ENCODE measurements around the gene AKAP13. TPM values are rescaled to one million over a fixed set of nuclear protein-coding genes. Genes with fewer than 3 reads are reported as not detected.

The AKAP13 gene
- polyA plus RNA-seq, 1 of the 3 experiments (the other 2 are of a cell fraction), result 8.4 TPM

DNA sequence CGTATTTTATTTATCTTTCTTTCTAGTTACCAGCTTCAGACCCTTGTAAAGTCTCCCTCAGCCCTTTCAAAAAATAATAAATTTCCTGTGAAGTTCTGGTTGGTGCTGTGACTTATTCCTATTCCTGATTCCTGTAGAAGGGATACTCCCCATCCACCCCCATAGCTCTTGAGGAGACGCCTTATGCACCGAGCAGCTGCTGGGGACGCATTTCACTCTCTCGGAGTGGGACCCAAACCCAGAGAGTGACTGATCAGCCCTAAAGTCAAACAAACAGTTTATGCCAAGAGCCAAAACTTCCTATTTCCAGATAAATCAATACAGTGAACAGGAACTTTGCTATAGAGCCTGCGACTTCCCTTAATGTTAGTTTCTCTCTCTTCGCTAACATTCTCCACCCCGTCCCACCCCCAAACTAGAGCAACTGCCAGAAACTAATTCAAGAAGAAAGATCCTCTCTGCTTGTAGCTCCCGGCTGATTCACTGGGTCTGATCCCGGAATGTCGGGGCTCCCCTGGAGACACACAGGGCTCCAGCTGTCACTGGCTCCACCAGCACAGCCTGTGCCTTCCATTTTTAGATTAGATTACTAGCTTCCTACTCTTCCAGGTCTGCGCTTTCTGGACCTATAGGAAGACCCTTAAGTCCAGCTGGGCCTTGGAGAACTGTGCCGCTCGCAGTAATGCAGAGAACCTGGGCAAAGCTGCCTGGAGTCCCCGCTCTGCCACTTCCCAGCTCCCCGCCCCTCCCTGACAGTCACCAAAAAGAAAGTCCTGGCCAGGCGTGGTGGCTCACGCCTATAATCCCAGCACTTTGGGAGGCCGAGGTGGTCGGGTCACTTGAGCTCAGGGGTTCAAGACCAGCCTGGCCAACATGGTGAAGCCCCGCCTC lies 369.1 kb downstream of the AKAP13 start:
- Histone ChIP-seq H2AFZ (ENCODE audit: low read depth) (no peak overlapping the region), H3K79me2 (ENCODE audit: insufficient read depth) (no peaks in the 10 kb centered on the region), H3K27ac (ENCODE audit: low read depth in 2 of 2, low read length in 1 of 2) (no peak overlapping the region), H3K4me3 (ENCODE audit: low read depth in 2 of 2, low read length in 1 of 2) (no peak overlapping the region), H3K27me3 (ENCODE audit: insufficient read depth) (no peaks in the 10 kb centered on the region), H4K20me1 (ENCODE audit: insufficient read depth) (no peaks in the 10 kb centered on the region), H3K36me3 (replicated peaks in 1 of 2; ENCODE audit: control insufficient read depth in 1 of 2, insufficient read depth in 2 of 2, low read length in 1 of 2) (peaks cover 5 to 40% of the 10 kb centered on the region in 2 experiments), H3K9me2 (no peaks in the 10 kb centered on the region), H3K4me1 (ENCODE audit: control insufficient read depth in 1 of 2, insufficient read depth in 2 of 2, low read depth in 1 of 2, low read length in 1 of 2) (peaks cover 0 to 18% of the 10 kb centered on the region in 2 experiments; a peak in 1 of 4 replicates), H3K9ac (no peak overlapping the region), H3K9me3 (no peaks in the 10 kb centered on the region), H3F3A (replicated peaks; ENCODE audit: insufficient read depth) (no peaks in the 10 kb centered on the region), H3K4me2 (no peak overlapping the region)
- TF ChIP-seq, protein P1, sequence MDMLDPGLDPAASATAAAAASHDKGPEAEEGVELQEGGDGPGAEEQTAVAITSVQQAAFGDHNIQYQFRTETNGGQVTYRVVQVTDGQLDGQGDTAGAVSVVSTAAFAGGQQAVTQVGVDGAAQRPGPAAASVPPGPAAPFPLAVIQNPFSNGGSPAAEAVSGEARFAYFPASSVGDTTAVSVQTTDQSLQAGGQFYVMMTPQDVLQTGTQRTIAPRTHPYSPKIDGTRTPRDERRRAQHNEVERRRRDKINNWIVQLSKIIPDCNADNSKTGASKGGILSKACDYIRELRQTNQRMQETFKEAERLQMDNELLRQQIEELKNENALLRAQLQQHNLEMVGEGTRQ (IDR thresholded peaks at IDR 0.05; ENCODE audit: borderline replicate concordance, low read depth, low read length), result no peak
- TF ChIP-seq, protein P2, sequence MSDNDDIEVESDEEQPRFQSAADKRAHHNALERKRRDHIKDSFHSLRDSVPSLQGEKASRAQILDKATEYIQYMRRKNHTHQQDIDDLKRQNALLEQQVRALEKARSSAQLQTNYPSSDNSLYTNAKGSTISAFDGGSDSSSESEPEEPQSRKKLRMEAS (IDR thresholded peaks at IDR 0.05; ENCODE audit: low read depth), result no peak
- TF ChIP-seq SIN3A (IDR thresholded peaks at IDR 0.05; ENCODE audit: borderline replicate concordance, low read depth, low read length) (no peak), YY1 (IDR thresholded peaks at IDR 0.05; ENCODE audit: low read depth) (no peak), EP300 (IDR thresholded peaks at IDR 0.05; ENCODE audit: borderline replicate concordance in 1 of 2, low read depth in 1 of 2, low read length in 1 of 2) (no peak), JUND (IDR thresholded peaks at IDR 0.05) (no peak), TEAD4 (IDR thresholded peaks at IDR 0.05; ENCODE audit: borderline replicate concordance, insufficient read depth) (no peak), FOXM1 (IDR thresholded peaks at IDR 0.05; ENCODE audit: low read depth) (no peak), FOSL2 (IDR thresholded peaks at IDR 0.05; ENCODE audit: borderline replicate concordance, low read depth) (no peak), MXI1 (IDR thresholded peaks at IDR 0.05; ENCODE audit: low read depth, low read length) (no peak), ELF1 (IDR thresholded peaks at IDR 0.05) (no peak), MEF2A (IDR thresholded peaks at IDR 0.05; ENCODE audit: borderline replicate concordance, low read depth) (no peak), NRF1 (IDR thresholded peaks at IDR 0.05; ENCODE audit: low read depth, low read length) (no peak), SMC3 (IDR thresholded peaks at IDR 0.05; ENCODE audit: low read depth, low read length) (no peak), NFIC (IDR thresholded peaks at IDR 0.05; ENCODE audit: borderline replicate concordance) (no peak), RAD21 (IDR thresholded peaks at IDR 0.05; ENCODE audit: low read length) (no peak)
- TF ChIP-seq, protein P3, sequence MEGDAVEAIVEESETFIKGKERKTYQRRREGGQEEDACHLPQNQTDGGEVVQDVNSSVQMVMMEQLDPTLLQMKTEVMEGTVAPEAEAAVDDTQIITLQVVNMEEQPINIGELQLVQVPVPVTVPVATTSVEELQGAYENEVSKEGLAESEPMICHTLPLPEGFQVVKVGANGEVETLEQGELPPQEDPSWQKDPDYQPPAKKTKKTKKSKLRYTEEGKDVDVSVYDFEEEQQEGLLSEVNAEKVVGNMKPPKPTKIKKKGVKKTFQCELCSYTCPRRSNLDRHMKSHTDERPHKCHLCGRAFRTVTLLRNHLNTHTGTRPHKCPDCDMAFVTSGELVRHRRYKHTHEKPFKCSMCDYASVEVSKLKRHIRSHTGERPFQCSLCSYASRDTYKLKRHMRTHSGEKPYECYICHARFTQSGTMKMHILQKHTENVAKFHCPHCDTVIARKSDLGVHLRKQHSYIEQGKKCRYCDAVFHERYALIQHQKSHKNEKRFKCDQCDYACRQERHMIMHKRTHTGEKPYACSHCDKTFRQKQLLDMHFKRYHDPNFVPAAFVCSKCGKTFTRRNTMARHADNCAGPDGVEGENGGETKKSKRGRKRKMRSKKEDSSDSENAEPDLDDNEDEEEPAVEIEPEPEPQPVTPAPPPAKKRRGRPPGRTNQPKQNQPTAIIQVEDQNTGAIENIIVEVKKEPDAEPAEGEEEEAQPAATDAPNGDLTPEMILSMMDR (IDR thresholded peaks at IDR 0.05), result no peak
- TF ChIP-seq, protein P4, sequence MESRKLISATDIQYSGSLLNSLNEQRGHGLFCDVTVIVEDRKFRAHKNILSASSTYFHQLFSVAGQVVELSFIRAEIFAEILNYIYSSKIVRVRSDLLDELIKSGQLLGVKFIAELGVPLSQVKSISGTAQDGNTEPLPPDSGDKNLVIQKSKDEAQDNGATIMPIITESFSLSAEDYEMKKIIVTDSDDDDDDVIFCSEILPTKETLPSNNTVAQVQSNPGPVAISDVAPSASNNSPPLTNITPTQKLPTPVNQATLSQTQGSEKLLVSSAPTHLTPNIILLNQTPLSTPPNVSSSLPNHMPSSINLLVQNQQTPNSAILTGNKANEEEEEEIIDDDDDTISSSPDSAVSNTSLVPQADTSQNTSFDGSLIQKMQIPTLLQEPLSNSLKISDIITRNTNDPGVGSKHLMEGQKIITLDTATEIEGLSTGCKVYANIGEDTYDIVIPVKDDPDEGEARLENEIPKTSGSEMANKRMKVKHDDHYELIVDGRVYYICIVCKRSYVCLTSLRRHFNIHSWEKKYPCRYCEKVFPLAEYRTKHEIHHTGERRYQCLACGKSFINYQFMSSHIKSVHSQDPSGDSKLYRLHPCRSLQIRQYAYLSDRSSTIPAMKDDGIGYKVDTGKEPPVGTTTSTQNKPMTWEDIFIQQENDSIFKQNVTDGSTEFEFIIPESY (IDR thresholded peaks at IDR 0.05; ENCODE audit: borderline replicate concordance, low read depth), result no peak
- TF ChIP-seq, protein P5, sequence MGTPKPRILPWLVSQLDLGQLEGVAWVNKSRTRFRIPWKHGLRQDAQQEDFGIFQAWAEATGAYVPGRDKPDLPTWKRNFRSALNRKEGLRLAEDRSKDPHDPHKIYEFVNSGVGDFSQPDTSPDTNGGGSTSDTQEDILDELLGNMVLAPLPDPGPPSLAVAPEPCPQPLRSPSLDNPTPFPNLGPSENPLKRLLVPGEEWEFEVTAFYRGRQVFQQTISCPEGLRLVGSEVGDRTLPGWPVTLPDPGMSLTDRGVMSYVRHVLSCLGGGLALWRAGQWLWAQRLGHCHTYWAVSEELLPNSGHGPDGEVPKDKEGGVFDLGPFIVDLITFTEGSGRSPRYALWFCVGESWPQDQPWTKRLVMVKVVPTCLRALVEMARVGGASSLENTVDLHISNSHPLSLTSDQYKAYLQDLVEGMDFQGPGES (IDR thresholded peaks at IDR 0.05; ENCODE audit: low read depth, low read length), result no peak
- 94% methylated on average over 21 of the region's 21 CpGs for WGBS (ENCODE audit: low lambda C conversion rate)
- no peak for DNase-seq
- CTCF ChIA-PET, result interaction anchor here (1.0 to 1.6 kb wide), 3 partner anchors 10 to 82 kb away, joined by 3 to 7 read pairs (median 5); no protein-coding TSS in a partner anchor
- POLR2A ChIA-PET, result interaction anchor here (0.6 kb wide), 1 partner anchor 8 kb away, joined by 4 read pairs; no protein-coding TSS in a partner anchor

Measured in SK-N-SH (cell line).